ENCODE data around the gene HEG1. TPM values are rescaled to one million over a fixed set of nuclear protein-coding genes. Genes with fewer than 3 reads are reported as not detected.

Gene HEG1, protein sequence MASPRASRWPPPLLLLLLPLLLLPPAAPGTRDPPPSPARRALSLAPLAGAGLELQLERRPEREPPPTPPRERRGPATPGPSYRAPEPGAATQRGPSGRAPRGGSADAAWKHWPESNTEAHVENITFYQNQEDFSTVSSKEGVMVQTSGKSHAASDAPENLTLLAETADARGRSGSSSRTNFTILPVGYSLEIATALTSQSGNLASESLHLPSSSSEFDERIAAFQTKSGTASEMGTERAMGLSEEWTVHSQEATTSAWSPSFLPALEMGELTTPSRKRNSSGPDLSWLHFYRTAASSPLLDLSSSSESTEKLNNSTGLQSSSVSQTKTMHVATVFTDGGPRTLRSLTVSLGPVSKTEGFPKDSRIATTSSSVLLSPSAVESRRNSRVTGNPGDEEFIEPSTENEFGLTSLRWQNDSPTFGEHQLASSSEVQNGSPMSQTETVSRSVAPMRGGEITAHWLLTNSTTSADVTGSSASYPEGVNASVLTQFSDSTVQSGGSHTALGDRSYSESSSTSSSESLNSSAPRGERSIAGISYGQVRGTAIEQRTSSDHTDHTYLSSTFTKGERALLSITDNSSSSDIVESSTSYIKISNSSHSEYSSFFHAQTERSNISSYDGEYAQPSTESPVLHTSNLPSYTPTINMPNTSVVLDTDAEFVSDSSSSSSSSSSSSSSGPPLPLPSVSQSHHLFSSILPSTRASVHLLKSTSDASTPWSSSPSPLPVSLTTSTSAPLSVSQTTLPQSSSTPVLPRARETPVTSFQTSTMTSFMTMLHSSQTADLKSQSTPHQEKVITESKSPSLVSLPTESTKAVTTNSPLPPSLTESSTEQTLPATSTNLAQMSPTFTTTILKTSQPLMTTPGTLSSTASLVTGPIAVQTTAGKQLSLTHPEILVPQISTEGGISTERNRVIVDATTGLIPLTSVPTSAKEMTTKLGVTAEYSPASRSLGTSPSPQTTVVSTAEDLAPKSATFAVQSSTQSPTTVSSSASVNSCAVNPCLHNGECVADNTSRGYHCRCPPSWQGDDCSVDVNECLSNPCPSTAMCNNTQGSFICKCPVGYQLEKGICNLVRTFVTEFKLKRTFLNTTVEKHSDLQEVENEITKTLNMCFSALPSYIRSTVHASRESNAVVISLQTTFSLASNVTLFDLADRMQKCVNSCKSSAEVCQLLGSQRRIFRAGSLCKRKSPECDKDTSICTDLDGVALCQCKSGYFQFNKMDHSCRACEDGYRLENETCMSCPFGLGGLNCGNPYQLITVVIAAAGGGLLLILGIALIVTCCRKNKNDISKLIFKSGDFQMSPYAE (N-terminal part only)
- total RNA-seq (2021), result 7.9 to 14.6 TPM (median 8.7 TPM) in 3 replicates
- Bru-seq, nascent RNA, result percentile 60 among the genes with signal in this experiment
- long read RNA-seq, experiment 1, full-length matches to known transcripts, result 3 of 33 reads
- long read RNA-seq, experiment 1, partial matches to known transcripts, result 7 of 33 reads
- long read RNA-seq, experiment 1, other reads (novel, unspliced or antisense), result 23 of 33 reads
- long read RNA-seq, experiment 2, full-length matches to known transcripts, result 2 of 14 reads
- long read RNA-seq, experiment 2, partial matches to known transcripts, result 1 of 14 reads
- long read RNA-seq, experiment 2, other reads (novel, unspliced or antisense), result 11 of 14 reads
- long read RNA-seq, experiment 3, result 0 reads

DNA sequence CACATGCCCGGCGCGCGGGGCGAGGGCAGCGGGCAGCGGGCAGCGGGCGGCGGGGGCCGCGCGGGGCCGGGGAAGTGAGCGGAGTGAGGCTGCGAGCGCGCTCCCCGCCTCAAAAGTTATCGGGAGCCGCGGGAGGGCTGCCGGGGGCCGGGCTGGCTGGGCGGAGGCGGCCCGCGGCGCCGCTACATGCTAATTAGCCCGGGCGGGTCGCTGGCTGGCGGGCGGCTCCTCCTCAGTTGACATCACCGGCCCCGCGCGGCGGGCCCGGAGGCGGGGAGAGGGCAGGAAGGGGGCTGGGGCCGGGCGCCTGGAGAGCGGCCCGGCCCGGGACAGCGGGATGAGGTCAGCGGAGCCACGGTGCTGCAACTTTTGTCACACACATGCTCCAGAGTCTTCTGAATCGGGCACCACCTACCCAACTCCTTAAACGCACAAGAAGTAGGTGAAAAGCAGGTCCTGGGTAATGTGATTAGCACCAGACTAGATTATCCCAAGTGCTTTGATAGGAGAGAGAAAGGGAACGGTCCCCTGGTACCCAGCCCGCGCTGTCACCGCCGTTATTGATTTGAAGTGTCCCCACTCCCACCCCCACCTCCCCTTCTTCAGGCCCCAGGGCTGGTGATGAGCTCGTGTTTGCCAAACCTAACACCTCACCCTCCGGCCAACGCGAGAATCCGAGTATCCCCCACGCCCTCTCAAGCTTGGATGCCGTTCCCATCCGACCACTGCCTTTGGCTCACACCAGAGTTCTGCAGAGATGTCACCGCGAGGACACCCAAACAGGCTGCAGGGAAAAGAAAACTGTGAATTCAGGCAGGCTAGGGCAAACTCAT, at the start of gene HEG1:
HEG1 (minus strand) TSS at position 85 of the 833 bp plus-strand sequence. CDS start 107 bp downstream, outside the sequence.
- POLR2A ChIA-PET, result no interaction called here
- peaks cover 51% of the 10 kb centered on the region for H3K4me1 Mint-ChIP-seq
- DNase-seq (ENCODE audit: low spot score) (peak; percentile 80), ATAC-seq (peak; percentile 70)
- TF ChIP-seq ESRRA (CRISPR knock-in tag; IDR thresholded peaks at IDR 0.05; ENCODE audit: borderline replicate concordance) (no peak), TP53 (CRISPR knock-in tag; IDR thresholded peaks at IDR 0.05) (no peak), NFATC4 (CRISPR knock-in tag; IDR thresholded peaks at IDR 0.05) (no peak), NR1H2 (CRISPR knock-in tag; IDR thresholded peaks at IDR 0.05) (no peak), CREB1 (CRISPR knock-in tag; IDR thresholded peaks at IDR 0.05) (no peak), ZNF396 (CRISPR knock-in tag; IDR thresholded peaks at IDR 0.05; ENCODE audit: borderline replicate concordance) (no peak), ZNF232 (CRISPR knock-in tag; IDR thresholded peaks at IDR 0.05) (no peak)
- TF ChIP-seq, protein P1, sequence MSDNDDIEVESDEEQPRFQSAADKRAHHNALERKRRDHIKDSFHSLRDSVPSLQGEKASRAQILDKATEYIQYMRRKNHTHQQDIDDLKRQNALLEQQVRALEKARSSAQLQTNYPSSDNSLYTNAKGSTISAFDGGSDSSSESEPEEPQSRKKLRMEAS (CRISPR knock-in tag; IDR thresholded peaks at IDR 0.05), result no peak
- TF ChIP-seq, protein P2, sequence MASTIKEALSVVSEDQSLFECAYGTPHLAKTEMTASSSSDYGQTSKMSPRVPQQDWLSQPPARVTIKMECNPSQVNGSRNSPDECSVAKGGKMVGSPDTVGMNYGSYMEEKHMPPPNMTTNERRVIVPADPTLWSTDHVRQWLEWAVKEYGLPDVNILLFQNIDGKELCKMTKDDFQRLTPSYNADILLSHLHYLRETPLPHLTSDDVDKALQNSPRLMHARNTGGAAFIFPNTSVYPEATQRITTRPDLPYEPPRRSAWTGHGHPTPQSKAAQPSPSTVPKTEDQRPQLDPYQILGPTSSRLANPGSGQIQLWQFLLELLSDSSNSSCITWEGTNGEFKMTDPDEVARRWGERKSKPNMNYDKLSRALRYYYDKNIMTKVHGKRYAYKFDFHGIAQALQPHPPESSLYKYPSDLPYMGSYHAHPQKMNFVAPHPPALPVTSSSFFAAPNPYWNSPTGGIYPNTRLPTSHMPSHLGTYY (CRISPR knock-in tag; IDR thresholded peaks at IDR 0.05), result no peak
- TF ChIP-seq, protein P3, sequence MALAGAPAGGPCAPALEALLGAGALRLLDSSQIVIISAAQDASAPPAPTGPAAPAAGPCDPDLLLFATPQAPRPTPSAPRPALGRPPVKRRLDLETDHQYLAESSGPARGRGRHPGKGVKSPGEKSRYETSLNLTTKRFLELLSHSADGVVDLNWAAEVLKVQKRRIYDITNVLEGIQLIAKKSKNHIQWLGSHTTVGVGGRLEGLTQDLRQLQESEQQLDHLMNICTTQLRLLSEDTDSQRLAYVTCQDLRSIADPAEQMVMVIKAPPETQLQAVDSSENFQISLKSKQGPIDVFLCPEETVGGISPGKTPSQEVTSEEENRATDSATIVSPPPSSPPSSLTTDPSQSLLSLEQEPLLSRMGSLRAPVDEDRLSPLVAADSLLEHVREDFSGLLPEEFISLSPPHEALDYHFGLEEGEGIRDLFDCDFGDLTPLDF (CRISPR knock-in tag; IDR thresholded peaks at IDR 0.05), result no peak
- TF ChIP-seq, protein P4, sequence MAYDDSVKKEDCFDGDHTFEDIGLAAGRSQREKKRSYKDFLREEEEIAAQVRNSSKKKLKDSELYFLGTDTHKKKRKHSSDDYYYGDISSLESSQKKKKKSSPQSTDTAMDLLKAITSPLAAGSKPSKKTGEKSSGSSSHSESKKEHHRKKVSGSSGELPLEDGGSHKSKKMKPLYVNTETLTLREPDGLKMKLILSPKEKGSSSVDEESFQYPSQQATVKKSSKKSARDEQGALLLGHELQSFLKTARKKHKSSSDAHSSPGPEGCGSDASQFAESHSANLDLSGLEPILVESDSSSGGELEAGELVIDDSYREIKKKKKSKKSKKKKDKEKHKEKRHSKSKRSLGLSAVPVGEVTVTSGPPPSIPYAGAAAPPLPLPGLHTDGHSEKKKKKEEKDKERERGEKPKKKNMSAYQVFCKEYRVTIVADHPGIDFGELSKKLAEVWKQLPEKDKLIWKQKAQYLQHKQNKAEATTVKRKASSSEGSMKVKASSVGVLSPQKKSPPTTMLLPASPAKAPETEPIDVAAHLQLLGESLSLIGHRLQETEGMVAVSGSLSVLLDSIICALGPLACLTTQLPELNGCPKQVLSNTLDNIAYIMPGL (CRISPR knock-in tag; IDR thresholded peaks at IDR 0.05), result no peak
- TF ChIP-seq, protein P5, sequence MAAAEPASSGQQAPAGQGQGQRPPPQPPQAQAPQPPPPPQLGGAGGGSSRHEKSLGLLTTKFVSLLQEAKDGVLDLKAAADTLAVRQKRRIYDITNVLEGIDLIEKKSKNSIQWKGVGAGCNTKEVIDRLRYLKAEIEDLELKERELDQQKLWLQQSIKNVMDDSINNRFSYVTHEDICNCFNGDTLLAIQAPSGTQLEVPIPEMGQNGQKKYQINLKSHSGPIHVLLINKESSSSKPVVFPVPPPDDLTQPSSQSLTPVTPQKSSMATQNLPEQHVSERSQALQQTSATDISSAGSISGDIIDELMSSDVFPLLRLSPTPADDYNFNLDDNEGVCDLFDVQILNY (CRISPR knock-in tag; IDR thresholded peaks at IDR 0.05), result no peak
- TF ChIP-seq, protein P6, sequence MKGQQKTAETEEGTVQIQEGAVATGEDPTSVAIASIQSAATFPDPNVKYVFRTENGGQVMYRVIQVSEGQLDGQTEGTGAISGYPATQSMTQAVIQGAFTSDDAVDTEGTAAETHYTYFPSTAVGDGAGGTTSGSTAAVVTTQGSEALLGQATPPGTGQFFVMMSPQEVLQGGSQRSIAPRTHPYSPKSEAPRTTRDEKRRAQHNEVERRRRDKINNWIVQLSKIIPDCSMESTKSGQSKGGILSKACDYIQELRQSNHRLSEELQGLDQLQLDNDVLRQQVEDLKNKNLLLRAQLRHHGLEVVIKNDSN (CRISPR knock-in tag; IDR thresholded peaks at IDR 0.05), result no peak
- TF ChIP-seq, protein P7, sequence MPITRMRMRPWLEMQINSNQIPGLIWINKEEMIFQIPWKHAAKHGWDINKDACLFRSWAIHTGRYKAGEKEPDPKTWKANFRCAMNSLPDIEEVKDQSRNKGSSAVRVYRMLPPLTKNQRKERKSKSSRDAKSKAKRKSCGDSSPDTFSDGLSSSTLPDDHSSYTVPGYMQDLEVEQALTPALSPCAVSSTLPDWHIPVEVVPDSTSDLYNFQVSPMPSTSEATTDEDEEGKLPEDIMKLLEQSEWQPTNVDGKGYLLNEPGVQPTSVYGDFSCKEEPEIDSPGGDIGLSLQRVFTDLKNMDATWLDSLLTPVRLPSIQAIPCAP (CRISPR knock-in tag; IDR thresholded peaks at IDR 0.05), result no peak
- no peak within 1 kb of the TSS for H3K27ac Mint-ChIP-seq
- peaks cover 50% of the 10 kb centered on the region for H3K27me3 Mint-ChIP-seq (ENCODE audit: low read depth)
- H3K36me3 Mint-ChIP-seq, result no peaks in the 10 kb centered on the region
- no peaks in the 10 kb centered on the region for H3K9me3 Mint-ChIP-seq
- CTCF ChIA-PET, result interaction anchor here (0.6 to 0.7 kb wide), 5 partner anchors 10 to 175 kb away, joined by 3 to 4 read pairs (median 4); no protein-coding TSS in a partner anchor
- H3K4me3 Mint-ChIP-seq, result peak within 1 kb of the TSS; percentile 89
